ENCODE data around the gene CCDC149. TPM values are rescaled to one million over a fixed set of nuclear protein-coding genes. Genes with fewer than 3 reads are reported as not detected.

CCDC149 gene
- total and polyA plus RNA-seq, 4 donors: 1.4 to 11.2 (median 3.4) TPM

DNA sequence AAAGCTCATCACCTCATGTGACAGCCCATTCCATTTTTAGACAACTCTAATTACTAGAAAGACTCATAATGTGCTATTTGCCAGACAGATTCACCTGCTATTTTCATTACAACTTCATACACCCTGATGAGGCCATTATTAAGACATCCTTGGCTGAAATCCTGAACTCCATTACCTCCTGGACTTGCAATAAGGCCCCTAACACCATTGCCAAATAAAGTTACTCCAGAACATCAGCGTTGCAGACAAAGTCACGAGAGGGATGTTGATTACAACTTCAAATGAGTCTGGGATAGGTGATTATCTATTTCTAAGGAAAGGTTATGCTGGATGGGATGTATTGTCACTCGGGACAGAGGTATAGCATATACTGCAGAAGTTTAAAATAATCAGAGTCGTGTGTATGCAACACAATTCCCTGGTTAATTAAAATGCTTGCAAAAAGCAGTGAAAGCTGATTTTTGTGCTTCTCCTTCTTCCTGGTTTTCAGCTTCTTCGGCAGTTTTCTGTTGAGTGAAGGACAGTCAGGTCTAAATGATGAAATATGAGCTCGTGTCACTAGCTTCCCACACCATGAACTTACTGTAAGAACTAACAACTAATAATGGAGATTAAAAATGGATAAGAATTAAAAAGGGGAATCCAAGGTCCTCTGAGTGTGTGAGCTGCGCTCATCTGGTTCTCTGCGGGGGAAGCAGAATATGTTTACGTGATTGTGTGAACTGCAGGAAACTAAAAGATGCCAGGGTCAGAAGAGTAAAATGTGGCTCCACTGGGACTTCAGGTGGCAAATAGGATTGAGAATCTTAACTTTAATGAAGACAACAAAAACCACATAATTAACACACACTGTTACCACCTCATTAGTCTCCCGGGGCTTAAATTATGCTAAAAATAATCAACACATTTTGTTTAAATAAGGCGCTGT lies 135.0 kb downstream of the CCDC149 start:
- Histone ChIP-seq H3K4me3 (ENCODE audit: low read depth in 1 of 3, low read length in 3 of 3) (no peak overlapping the region), H3K36me3 (ENCODE audit: control insufficient read depth in 4 of 4, insufficient read depth in 3 of 4, low read depth in 1 of 4, low read length in 3 of 4) (no peaks in the 10 kb centered on the region), H3K27ac (ENCODE audit: low read depth in 1 of 2, low read length in 2 of 2) (no peak overlapping the region), H3K4me1 (ENCODE audit: control insufficient read depth in 4 of 4, insufficient read depth in 4 of 4, low read length in 3 of 4) (no peaks in the 10 kb centered on the region), H3K9ac (ENCODE audit: low read depth in 1 of 2, low read length in 2 of 2) (no peak overlapping the region), H3K9me3 (ENCODE audit: control insufficient read depth in 4 of 4, low read length in 3 of 4) (no peaks in the 10 kb centered on the region), H3K27me3 (ENCODE audit: control insufficient read depth in 4 of 4, insufficient read depth in 4 of 4, low read length in 3 of 4) (no peaks in the 10 kb centered on the region)
- TF ChIP-seq MAX (IDR thresholded peaks at IDR 0.05) (no peak), EGR1 (IDR thresholded peaks at IDR 0.05; ENCODE audit: low read depth in 2 of 2) (no peak), REST (IDR thresholded peaks at IDR 0.05) (no peak), JUND (IDR thresholded peaks at IDR 0.05) (no peak), NR2F2 (IDR thresholded peaks at IDR 0.05) (no peak), HNF4A (conservative IDR thresholded peaks at IDR 0.05) (no peak), RAD21 (IDR thresholded peaks at IDR 0.05) (no peak)
- TF ChIP-seq, protein P1, sequence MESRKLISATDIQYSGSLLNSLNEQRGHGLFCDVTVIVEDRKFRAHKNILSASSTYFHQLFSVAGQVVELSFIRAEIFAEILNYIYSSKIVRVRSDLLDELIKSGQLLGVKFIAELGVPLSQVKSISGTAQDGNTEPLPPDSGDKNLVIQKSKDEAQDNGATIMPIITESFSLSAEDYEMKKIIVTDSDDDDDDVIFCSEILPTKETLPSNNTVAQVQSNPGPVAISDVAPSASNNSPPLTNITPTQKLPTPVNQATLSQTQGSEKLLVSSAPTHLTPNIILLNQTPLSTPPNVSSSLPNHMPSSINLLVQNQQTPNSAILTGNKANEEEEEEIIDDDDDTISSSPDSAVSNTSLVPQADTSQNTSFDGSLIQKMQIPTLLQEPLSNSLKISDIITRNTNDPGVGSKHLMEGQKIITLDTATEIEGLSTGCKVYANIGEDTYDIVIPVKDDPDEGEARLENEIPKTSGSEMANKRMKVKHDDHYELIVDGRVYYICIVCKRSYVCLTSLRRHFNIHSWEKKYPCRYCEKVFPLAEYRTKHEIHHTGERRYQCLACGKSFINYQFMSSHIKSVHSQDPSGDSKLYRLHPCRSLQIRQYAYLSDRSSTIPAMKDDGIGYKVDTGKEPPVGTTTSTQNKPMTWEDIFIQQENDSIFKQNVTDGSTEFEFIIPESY (IDR thresholded peaks at IDR 0.05): no peak
- TF ChIP-seq, protein P2, sequence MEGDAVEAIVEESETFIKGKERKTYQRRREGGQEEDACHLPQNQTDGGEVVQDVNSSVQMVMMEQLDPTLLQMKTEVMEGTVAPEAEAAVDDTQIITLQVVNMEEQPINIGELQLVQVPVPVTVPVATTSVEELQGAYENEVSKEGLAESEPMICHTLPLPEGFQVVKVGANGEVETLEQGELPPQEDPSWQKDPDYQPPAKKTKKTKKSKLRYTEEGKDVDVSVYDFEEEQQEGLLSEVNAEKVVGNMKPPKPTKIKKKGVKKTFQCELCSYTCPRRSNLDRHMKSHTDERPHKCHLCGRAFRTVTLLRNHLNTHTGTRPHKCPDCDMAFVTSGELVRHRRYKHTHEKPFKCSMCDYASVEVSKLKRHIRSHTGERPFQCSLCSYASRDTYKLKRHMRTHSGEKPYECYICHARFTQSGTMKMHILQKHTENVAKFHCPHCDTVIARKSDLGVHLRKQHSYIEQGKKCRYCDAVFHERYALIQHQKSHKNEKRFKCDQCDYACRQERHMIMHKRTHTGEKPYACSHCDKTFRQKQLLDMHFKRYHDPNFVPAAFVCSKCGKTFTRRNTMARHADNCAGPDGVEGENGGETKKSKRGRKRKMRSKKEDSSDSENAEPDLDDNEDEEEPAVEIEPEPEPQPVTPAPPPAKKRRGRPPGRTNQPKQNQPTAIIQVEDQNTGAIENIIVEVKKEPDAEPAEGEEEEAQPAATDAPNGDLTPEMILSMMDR (IDR thresholded peaks at IDR 0.05; ENCODE audit: low read depth, low read length, missing input control): no peak
- DNase-seq (ENCODE audit: low spot score): no peak
- 69% methylated on average over 11 of the region's 11 CpGs for WGBS

GRCh38 chr4:24775750-24776149 lies 137.1 kb downstream of the CCDC149 start:
- WGBS: 69% methylated on average over 3 of the region's 3 CpGs
- no peak overlapping the region for H3K9ac ChIP-seq (ENCODE audit: low read depth in 1 of 2, low read length in 2 of 2)
- DNase-seq (ENCODE audit: low spot score): no peak
- no peaks in the 10 kb centered on the region for H3K4me1 ChIP-seq (ENCODE audit: control insufficient read depth in 4 of 4, insufficient read depth in 4 of 4, low read length in 3 of 4)
- no peaks in the 10 kb centered on the region for H3K36me3 ChIP-seq (ENCODE audit: control insufficient read depth in 4 of 4, insufficient read depth in 3 of 4, low read depth in 1 of 4, low read length in 3 of 4)
- no peak overlapping the region for H3K4me3 ChIP-seq (ENCODE audit: low read depth in 1 of 3, low read length in 3 of 3)
- H3K9me3 ChIP-seq (ENCODE audit: control insufficient read depth in 4 of 4, low read length in 3 of 4): no peaks in the 10 kb centered on the region
- H3K27ac ChIP-seq (ENCODE audit: low read depth in 1 of 2, low read length in 2 of 2): no peak overlapping the region
- no peaks in the 10 kb centered on the region for H3K27me3 ChIP-seq (ENCODE audit: control insufficient read depth in 4 of 4, insufficient read depth in 4 of 4, low read length in 3 of 4)
- TF ChIP-seq RXRA (IDR thresholded peaks at IDR 0.05) (no peak), MAX (IDR thresholded peaks at IDR 0.05) (no peak), EGR1 (IDR thresholded peaks at IDR 0.05; ENCODE audit: low read depth in 2 of 2) (no peak), SP1 (IDR thresholded peaks at IDR 0.05) (no peak), HNF4G (IDR thresholded peaks at IDR 0.05) (no peak), JUND (IDR thresholded peaks at IDR 0.05) (no peak), RAD21 (IDR thresholded peaks at IDR 0.05) (no peak), NR2F2 (IDR thresholded peaks at IDR 0.05) (no peak), TAF1 (conservative IDR thresholded peaks at IDR 0.05) (no peak), GABPA (IDR thresholded peaks at IDR 0.05 in 1 of 2, conservative IDR thresholded peaks at IDR 0.05 in 1 of 2) (no peak), FOXA2 (IDR thresholded peaks at IDR 0.05) (no peak), ATF3 (IDR thresholded peaks at IDR 0.05) (no peak)
- TF ChIP-seq, protein P1 (IDR thresholded peaks at IDR 0.05): no peak

All from liver (tissue), 9 donors.